Karpas-422 (cell line): ENCODE measurements around the gene MYO1E. TPM values are rescaled to one million over a fixed set of nuclear protein-coding genes. Genes with fewer than 3 reads are reported as not detected.
A peak's percentile ranks its signal among the peaks of the same experiment; 100 is the strongest.

Experiments used
- DNase-seq: peaks from one replicate; pipeline ENCODE4 v3.0.0-alpha.2; 2015
- H2AFZ ChIP-seq: fragments of 200-600 bp; sonication (generic); 2 replicates; pipeline ENCODE4 v1.6.1; 2014; ENCODE audit warnings: antibody characterized with exemption, low read length, mixed read lengths
- H3K27ac ChIP-seq: fragments of 200-600 bp; sonication (generic); 2 replicates; pipeline ENCODE4 v1.5.1; 2014; ENCODE audit warnings: mild to moderate bottlenecking, low read length, moderate library complexity
- H3K27me3 ChIP-seq: fragments of 200-600 bp; sonication (generic); 2 replicates; pipeline ENCODE4 v1.6.1; 2014; ENCODE audit warnings: low read length, mixed read lengths
- H3K36me3 ChIP-seq: fragments of 200-600 bp; sonication (generic); 2 replicates; pipeline ENCODE4 v1.6.1; 2014; ENCODE audit warnings: low read length, mixed read lengths; ENCODE audit not compliant: insufficient read depth
- H3K4me1 ChIP-seq: fragments of 200-600 bp; sonication (generic); 2 replicates; pipeline ENCODE4 v1.6.1; 2014; ENCODE audit warnings: mild to moderate bottlenecking, low read length, mixed read lengths
- H3K4me2 ChIP-seq: fragments of 200-600 bp; sonication (generic); 2 replicates; pipeline ENCODE4 v1.6.1; 2014; ENCODE audit warnings: low read length, low read depth, mild to moderate bottlenecking; ENCODE audit not compliant: poor library complexity, severe bottlenecking
- H3K4me3 ChIP-seq: fragments of 200-600 bp; sonication (generic); 2 replicates; pipeline ENCODE4 v1.5.1; 2014; ENCODE audit warnings: mild to moderate bottlenecking, antibody characterized with exemption, low read length, mixed read lengths
- H3K79me2 ChIP-seq: fragments of 200-600 bp; sonication (generic); 2 replicates; pipeline ENCODE4 v1.6.1; 2014; ENCODE audit warnings: mild to moderate bottlenecking, low read length, mixed read lengths
- H3K9ac ChIP-seq: fragments of 200-600 bp; sonication (generic); 2 replicates; pipeline ENCODE4 v1.6.0; 2014; ENCODE audit warnings: low read length
- H3K9me2 ChIP-seq: fragments of 200-600 bp; sonication (generic), shearing (Covaris generic); replicated peaks from 2 replicates; pipeline ENCODE4 v1.6.0; 2014; ENCODE audit warnings: mild to moderate bottlenecking, low read length, moderate library complexity; ENCODE audit not compliant: insufficient read depth
- H3K9me3 ChIP-seq: fragments of 300-700, 200-600 bp; sonication (generic); 2 replicates; pipeline ENCODE4 v1.6.1; 2014; ENCODE audit warnings: low read length, mixed read lengths
- H4K20me1 ChIP-seq: fragments of 200-600 bp; sonication (generic); 2 replicates; pipeline ENCODE4 v1.6.1; 2014; ENCODE audit warnings: mild to moderate bottlenecking, antibody characterized with exemption, low read length, low read depth; ENCODE audit not compliant: insufficient read depth
- total RNA-seq: library from RNA; depleted of rRNA; stranded (reverse); fragments of >200 nt; shearing (Covaris generic); gene quantifications from 2 replicates; pipeline ENCODE4 v1.2.3, GENCODE V29; 2014; ENCODE audit warnings: low replicate concordance

The MYO1E gene
- total RNA-seq, 1 experiment from 2014 or later: 1.5 TPM

GRCh38 chr15:59276225-59277178 is 96.2 kb downstream of the MYO1E start:
- H4K20me1 ChIP-seq: no peaks in the 10 kb centered on the region
- no peaks in the 10 kb centered on the region for H3K36me3 ChIP-seq
- H3K79me2 ChIP-seq: no peaks in the 10 kb centered on the region

GRCh38 chr15:59274126-59274970 is 98.3 kb downstream of the MYO1E start:
- no peak overlapping the region for H3K4me3 ChIP-seq
- no peaks in the 10 kb centered on the region for H3K79me2 ChIP-seq
- no peak overlapping the region for H3K27ac ChIP-seq
- H3K4me2 ChIP-seq: no peak overlapping the region
- H3K4me1 ChIP-seq: peaks cover 4% of the 10 kb centered on the region; the same call in 1 of the 2 replicates
- no peak overlapping the region for H3K9ac ChIP-seq
- DNase-seq: no peak
- no peaks in the 10 kb centered on the region for H3K36me3 ChIP-seq
- no peaks in the 10 kb centered on the region for H3K9me3 ChIP-seq
- no peaks in the 10 kb centered on the region for H3K9me2 ChIP-seq
- H2AFZ ChIP-seq: no peak overlapping the region
- H3K27me3 ChIP-seq: no peaks in the 10 kb centered on the region
- H4K20me1 ChIP-seq: no peaks in the 10 kb centered on the region

More at GRCh38 chr15:59276225-59277178, 96.2 kb downstream of the MYO1E start:
- Histone ChIP-seq H3K4me2 (no peak overlapping the region), H3K9me2 (no peaks in the 10 kb centered on the region), H3K27me3 (no peaks in the 10 kb centered on the region), H3K4me1 (peaks cover 3% of the 10 kb centered on the region; the same call in 1 of the 2 replicates), H3K9ac (no peak overlapping the region), H3K27ac (no peak overlapping the region), H3K4me3 (no peak overlapping the region), H3K9me3 (no peaks in the 10 kb centered on the region), H2AFZ (no peak overlapping the region)
- no peak for DNase-seq

GRCh38 chr15:59273234-59273633 is 99.4 kb downstream of the MYO1E start:
- Histone ChIP-seq H3K4me2 (no peak overlapping the region), H3K9me2 (no peaks in the 10 kb centered on the region), H3K79me2 (no peaks in the 10 kb centered on the region)

GRCh38 chr15:59271595-59272201 is 101.0 kb downstream of the MYO1E start:
- Histone ChIP-seq H3K27ac (no peak overlapping the region), H3K4me2 (peak overlapping the region; percentile 7), H3K27me3 (no peaks in the 10 kb centered on the region), H3K36me3 (no peaks in the 10 kb centered on the region), H3K9me3 (no peaks in the 10 kb centered on the region), H2AFZ (peak overlapping the region; percentile 64), H3K9ac (no peak overlapping the region), H4K20me1 (no peaks in the 10 kb centered on the region), H3K4me3 (no peak overlapping the region), H3K9me2 (no peaks in the 10 kb centered on the region), H3K4me1 (peaks cover 4% of the 10 kb centered on the region; the same call in 1 of the 2 replicates), H3K79me2 (no peaks in the 10 kb centered on the region)
- DNase-seq: no peak

More at GRCh38 chr15:59273234-59273633, 99.4 kb downstream of the MYO1E start:
- no peak overlapping the region for H2AFZ ChIP-seq
- H3K27ac ChIP-seq: no peak overlapping the region
- H3K9ac ChIP-seq: no peak overlapping the region
- no peak overlapping the region for H3K4me3 ChIP-seq
- DNase-seq: no peak
- no peaks in the 10 kb centered on the region for H3K36me3 ChIP-seq
- no peaks in the 10 kb centered on the region for H4K20me1 ChIP-seq
- H3K4me1 ChIP-seq: peaks cover 4% of the 10 kb centered on the region; the same call in 1 of the 2 replicates
- no peaks in the 10 kb centered on the region for H3K27me3 ChIP-seq
- no peaks in the 10 kb centered on the region for H3K9me3 ChIP-seq

GRCh38 chr15:59268852-59269407 is 103.7 kb downstream of the MYO1E start:
- no peak overlapping the region for H2AFZ ChIP-seq
- H3K4me2 ChIP-seq: no peak overlapping the region
- H4K20me1 ChIP-seq: no peaks in the 10 kb centered on the region
- H3K36me3 ChIP-seq: no peaks in the 10 kb centered on the region
- H3K9ac ChIP-seq: no peak overlapping the region
- H3K79me2 ChIP-seq: no peaks in the 10 kb centered on the region
- DNase-seq: no peak
- H3K9me2 ChIP-seq: no peaks in the 10 kb centered on the region
- H3K27me3 ChIP-seq: no peaks in the 10 kb centered on the region
- H3K4me3 ChIP-seq: no peak overlapping the region
- no peak overlapping the region for H3K27ac ChIP-seq
- H3K9me3 ChIP-seq: no peaks in the 10 kb centered on the region
- peaks cover 17% of the 10 kb centered on the region for H3K4me1 ChIP-seq

GRCh38 chr15:59268168-59268851 is 104.4 kb downstream of the MYO1E start:
- no peaks in the 10 kb centered on the region for H3K79me2 ChIP-seq
- no peak for DNase-seq
- H3K9me2 ChIP-seq: no peaks in the 10 kb centered on the region
- no peak overlapping the region for H3K4me2 ChIP-seq
- no peaks in the 10 kb centered on the region for H3K36me3 ChIP-seq
- H3K4me1 ChIP-seq: peaks cover 23% of the 10 kb centered on the region
- H3K27me3 ChIP-seq: no peaks in the 10 kb centered on the region
- H4K20me1 ChIP-seq: no peaks in the 10 kb centered on the region
- H3K4me3 ChIP-seq: no peak overlapping the region
- no peak overlapping the region for H3K9ac ChIP-seq
- no peak overlapping the region for H3K27ac ChIP-seq
- H2AFZ ChIP-seq: no peak overlapping the region
- H3K9me3 ChIP-seq: no peaks in the 10 kb centered on the region

- H3K79me2 ChIP-seq: no peaks in the 10 kb centered on the region
- H3K27me3 ChIP-seq: no peaks in the 10 kb centered on the region
- H3K4me1 ChIP-seq: peaks cover 31% of the 10 kb centered on the region
- DNase-seq: no peak
- no peaks in the 10 kb centered on the region for H3K9me2 ChIP-seq
- no peaks in the 10 kb centered on the region for H4K20me1 ChIP-seq
- no peak overlapping the region for H3K4me2 ChIP-seq
- no peak overlapping the region for H2AFZ ChIP-seq
- no peaks in the 10 kb centered on the region for H3K36me3 ChIP-seq
- no peak overlapping the region for H3K4me3 ChIP-seq
- no peak overlapping the region for H3K9ac ChIP-seq
- no peaks in the 10 kb centered on the region for H3K9me3 ChIP-seq
- H3K27ac ChIP-seq: no peak overlapping the region
Measured at GRCh38 chr15:59266028-59266427, 106.6 kb downstream of the MYO1E start.
